Upper lobe of left lung (tissue), 6 donors: ENCODE results near the gene ARID5A. TPM values are rescaled to one million over a fixed set of nuclear protein-coding genes. Genes with fewer than 3 reads are reported as not detected.
A peak's percentile ranks its signal among the peaks of the same experiment; 100 is the strongest.
"Not testable (repeated sequence)": the region's sequence is repeated elsewhere in the genome, so short reads cannot be mapped to it uniquely, and the experiment has no call there.

Source experiments
- ATAC-seq, 2 donors: fragments of 200-7000 bp; cut with Tn5 transposase; one replicate each; pipeline ENCODE4 v1.9.1; 2022; ENCODE audit warnings: mild to moderate bottlenecking in 2 of 2, moderate library complexity in 2 of 2; ENCODE audit not compliant: low FRiP score in 2 of 2
- DNase-seq, 2 donors: peaks; one replicate each; pipeline ENCODE4 v3.0.0-alpha.2; 2019 to 2020
- H3K27ac ChIP-seq, 4 donors: fragments of 200-600 bp; sonication (generic); one replicate each; pipeline ENCODE4 v1.5.1; 2016 to 2019
- H3K27me3 ChIP-seq, 4 donors: fragments of 200-600 bp; sonication (generic); one replicate each; pipeline ENCODE4 v1.5.1; 2017 to 2019
- H3K36me3 ChIP-seq, 4 donors: fragments of 200-600 bp; sonication (generic); one replicate each; pipeline ENCODE4 v1.5.1; 2016 to 2019
- H3K4me1 ChIP-seq, 4 donors: fragments of 200-600 bp; sonication (generic); one replicate each; pipeline ENCODE4 v1.5.1; 2018 to 2019
- H3K4me3 ChIP-seq, 4 donors: fragments of 200-600 bp; sonication (generic); one replicate each; pipeline ENCODE4 v1.5.1; 2017 to 2019; ENCODE audit warnings: mild to moderate bottlenecking in 2 of 4, moderate library complexity in 1 of 4
- H3K9me3 ChIP-seq, 4 donors: fragments of 200-600 bp; sonication (generic); one replicate each; pipeline ENCODE4 v1.5.1; 2018 to 2019
- CTCF ChIP-seq, 6 experiments: fragments of 450-650 bp in 4 of 6; fragments of 200-600 bp in 2 of 6; sonication (generic) in 2 of 6; IDR thresholded peaks; one replicate each; pipeline ENCODE4 v1.5.1; 2016 to 2019; ENCODE audit warnings: antibody characterized with exemption in 6 of 6
- EP300 ChIP-seq, 4 donors: sonication (generic); formaldehyde crosslinking; IDR thresholded peaks; one replicate each; pipeline ENCODE4 v1.5.1; 2017; ENCODE audit warnings: antibody characterized with exemption in 4 of 4, control low read depth in 2 of 4
- POLR2A ChIP-seq, 4 donors: fragments of 450-650 bp; IDR thresholded peaks; one replicate each; pipeline ENCODE4 v1.5.1; 2016 to 2017; ENCODE audit warnings: antibody characterized with exemption in 4 of 4, mild to moderate bottlenecking in 2 of 4
- POLR2AphosphoS5 ChIP-seq, 2 donors: sonication (generic); formaldehyde crosslinking; IDR thresholded peaks; one replicate each; pipeline ENCODE4 v1.5.1; 2017; ENCODE audit warnings: antibody characterized with exemption in 2 of 2
- WGBS, 2 donors: methylation state at CpG; one replicate each; pipeline ENCODE4 v1.1.5; 2017 to 2018; 5-methylcytosine and 5-hydroxymethylcytosine counted together
- total RNA-seq, 6 donors: library from RNA; depleted of rRNA in 4 of 6; stranded (reverse); fragments of >200 nt in 4 of 6; gene quantifications; one replicate each; pipeline versions ENCODE4 v1.1.0 to v1.2.1, GENCODE V29; 2016 to 2021
- donor health status: DM: no; HTN: no; CAD: no; lungs with moderate emphysema.
- donor health status: DM: no; HTN: yes; CAD: no; lungs with severe emphysema.

Gene ARID5A
- total RNA-seq, 6 donors from 2014 or later = 18.6 to 57.2 (median 39.7) TPM

GRCh38 chr2:96550787-96551604, 14.4 kb downstream of the ARID5A start:
- DNase-seq (no peak), ATAC-seq (no peak)
- Histone ChIP-seq H3K27me3 (no peaks in the 10 kb centered on the region), H3K9me3 (no peaks in the 10 kb centered on the region), H3K36me3 (peaks cover 9 to 64% (median 54%) of the 10 kb centered on the region in 4 donors), H3K4me1 (peaks cover 8 to 19% (median 16%) of the 10 kb centered on the region in 4 donors), H3K4me3 (no peak overlapping the region), H3K27ac (no peak overlapping the region)
- 95 to 97% methylated on average over 11 to 13 of the region's 14 CpGs for WGBS, 2 donors
- no peak for TF ChIP-seq CTCF (IDR thresholded peaks at IDR 0.05)
- no peak for TF ChIP-seq POLR2AphosphoS5 (IDR thresholded peaks at IDR 0.05)
- TF ChIP-seq POLR2A (IDR thresholded peaks at IDR 0.05) = no peak
- no peak for TF ChIP-seq EP300 (IDR thresholded peaks at IDR 0.05)

GRCh38 chr2:96551605-96552314, 15.2 kb downstream of the ARID5A start:
- Histone ChIP-seq H3K27me3 (no peaks in the 10 kb centered on the region), H3K9me3 (no peaks in the 10 kb centered on the region), H3K4me1 (peaks cover 8 to 16% (median 12%) of the 10 kb centered on the region in 4 donors), H3K4me3 (no peak overlapping the region), H3K27ac (no peak overlapping the region), H3K36me3 (peaks cover 9 to 64% (median 54%) of the 10 kb centered on the region in 4 donors)
- DNase-seq = peak in 1 of 2 donors; percentile 79
- TF ChIP-seq POLR2A (IDR thresholded peaks at IDR 0.05) = no peak
- TF ChIP-seq POLR2AphosphoS5 (IDR thresholded peaks at IDR 0.05) = no peak
- TF ChIP-seq CTCF (IDR thresholded peaks at IDR 0.05) = no peak
- no peak for TF ChIP-seq EP300 (IDR thresholded peaks at IDR 0.05)
- ATAC-seq = no peak
- 94 to 96% methylated on average over 13 to 25 of the region's 25 CpGs for WGBS, 2 donors

GRCh38 chr2:96552315-96553175, 16.0 kb downstream of the ARID5A start:
- TF ChIP-seq CTCF (IDR thresholded peaks at IDR 0.05) (no peak), POLR2A (IDR thresholded peaks at IDR 0.05) (no peak), EP300 (IDR thresholded peaks at IDR 0.05) (no peak), POLR2AphosphoS5 (IDR thresholded peaks at IDR 0.05) (no peak)
- ATAC-seq (no peak), DNase-seq (no peak)
- no peaks in the 10 kb centered on the region for H3K27me3 ChIP-seq
- peaks cover 8 to 11% (median 9%) of the 10 kb centered on the region in 4 donors for H3K4me1 ChIP-seq
- H3K4me3 ChIP-seq = no peak overlapping the region
- no peak overlapping the region for H3K27ac ChIP-seq
- peaks cover 9 to 58% (median 49%) of the 10 kb centered on the region in 4 donors for H3K36me3 ChIP-seq
- H3K9me3 ChIP-seq = no peaks in the 10 kb centered on the region
- 90 to 91% methylated on average over 13 to 18 of the region's 18 CpGs for WGBS, 2 donors

- ATAC-seq (no peak), DNase-seq (no peak)
- TF ChIP-seq POLR2AphosphoS5 (IDR thresholded peaks at IDR 0.05) (no peak), POLR2A (IDR thresholded peaks at IDR 0.05) (no peak), EP300 (IDR thresholded peaks at IDR 0.05) (no peak), CTCF (IDR thresholded peaks at IDR 0.05) (no peak)
- H3K4me1 ChIP-seq = peaks cover 8 to 9% (median 9%) of the 10 kb centered on the region in 4 donors
- 90 to 92% methylated on average over 11 to 15 of the region's 16 CpGs for WGBS, 2 donors
- no peaks in the 10 kb centered on the region for H3K9me3 ChIP-seq
- no peaks in the 10 kb centered on the region for H3K27me3 ChIP-seq
- H3K4me3 ChIP-seq = no peak overlapping the region
- peak overlapping the region in 1 of 4 donors; percentile 10 for H3K27ac ChIP-seq
- H3K36me3 ChIP-seq = peaks cover 9 to 50% (median 45%) of the 10 kb centered on the region in 4 donors
Observed at GRCh38 chr2:96553176-96553956, 16.8 kb downstream of the ARID5A start.

- H3K4me1 ChIP-seq, H3K9me3 ChIP-seq, H3K27me3 ChIP-seq, ATAC-seq, DNase-seq: not testable (repeated sequence)
- Histone ChIP-seq H3K4me3 (peak overlapping the region in 1 of 4 donors; percentile 11), H3K36me3 (peaks cover 9 to 44% (median 39%) of the 10 kb centered on the region in 4 donors), H3K27ac (peak overlapping the region in 1 of 4 donors; percentile 10)
- WGBS, 2 donors = 54% methylated on average over 9 of the region's 9 CpGs
Observed at GRCh38 chr2:96553957-96554292, 17.4 kb downstream of the ARID5A start.
